ENCODE measurements around the gene SMAGP.
A peak's percentile ranks its signal among the peaks of the same experiment; 100 is the strongest.
"Not testable (repeated sequence)": the region's sequence is repeated elsewhere in the genome, so short reads cannot be mapped to it uniquely, and the experiment has no call there.

SMAGP gene

DNA sequence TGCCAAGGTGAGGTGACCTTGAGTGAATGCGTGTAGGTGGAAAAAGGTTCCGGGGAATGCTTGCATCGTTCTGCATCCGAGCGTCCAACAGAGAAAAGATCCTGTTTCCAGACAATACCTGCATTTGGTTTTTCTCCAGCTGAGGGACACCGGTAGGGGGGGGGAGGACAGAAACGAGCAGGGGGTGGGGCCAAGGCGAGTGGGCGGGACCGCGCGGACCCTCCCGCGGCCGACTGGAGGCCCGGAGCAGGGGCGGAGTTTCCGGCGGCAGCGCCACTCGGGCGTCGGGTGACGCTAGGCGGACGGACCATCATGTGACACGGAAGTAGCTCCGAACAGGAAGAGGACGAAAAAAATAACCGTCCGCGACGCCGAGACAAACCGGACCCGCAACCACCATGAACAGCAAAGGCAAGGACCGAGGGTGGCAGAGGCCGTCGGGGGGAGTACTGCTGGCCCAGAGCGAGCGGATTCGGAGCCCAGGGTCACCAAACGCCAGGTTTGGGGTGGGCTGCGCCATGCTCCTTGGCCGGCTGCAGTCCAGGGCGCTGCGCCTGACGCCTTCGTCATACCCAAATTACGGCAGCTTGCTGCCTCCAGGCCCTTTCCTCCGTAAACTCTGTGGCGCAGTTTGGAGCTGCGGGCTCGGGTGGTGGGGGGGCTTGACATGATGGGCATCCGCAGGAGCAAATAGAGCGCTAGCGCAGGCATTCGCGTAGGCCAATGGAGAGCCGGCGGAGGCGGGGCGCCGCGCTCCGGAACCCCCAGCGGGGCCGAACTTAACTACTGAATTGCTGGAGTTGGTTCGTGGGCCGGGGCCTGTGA is 31.5 kb downstream of the SMAGP start, which contains the start of gene DAZAP2:
DAZAP2 (plus strand) TSS at position 317 of the 825 bp plus-strand sequence; CDS start at position 399, 82 bp downstream.
- Histone ChIP-seq H3K36me3 (ENCODE audit: control insufficient read depth, insufficient read depth, low read length) (peaks cover 35% of the 10 kb centered on the region), H3K4me1 (ENCODE audit: control insufficient read depth, insufficient read depth, low read length) (peaks cover 4% of the 10 kb centered on the region), H3K27ac (ENCODE audit: low read depth, low read length) (peak within 1 kb of the TSS; percentile 100), H3K9ac (ENCODE audit: low read length) (peak within 1 kb of the TSS; percentile 100), H3K9me3 (ENCODE audit: control insufficient read depth, insufficient read depth, low read depth, low read length) (no peaks in the 10 kb centered on the region), H3K27me3 (ENCODE audit: control insufficient read depth, insufficient read depth, low read length) (no peaks in the 10 kb centered on the region), H3K4me3 (ENCODE audit: low read depth, low read length) (peak within 1 kb of the TSS; percentile 100)

DNA sequence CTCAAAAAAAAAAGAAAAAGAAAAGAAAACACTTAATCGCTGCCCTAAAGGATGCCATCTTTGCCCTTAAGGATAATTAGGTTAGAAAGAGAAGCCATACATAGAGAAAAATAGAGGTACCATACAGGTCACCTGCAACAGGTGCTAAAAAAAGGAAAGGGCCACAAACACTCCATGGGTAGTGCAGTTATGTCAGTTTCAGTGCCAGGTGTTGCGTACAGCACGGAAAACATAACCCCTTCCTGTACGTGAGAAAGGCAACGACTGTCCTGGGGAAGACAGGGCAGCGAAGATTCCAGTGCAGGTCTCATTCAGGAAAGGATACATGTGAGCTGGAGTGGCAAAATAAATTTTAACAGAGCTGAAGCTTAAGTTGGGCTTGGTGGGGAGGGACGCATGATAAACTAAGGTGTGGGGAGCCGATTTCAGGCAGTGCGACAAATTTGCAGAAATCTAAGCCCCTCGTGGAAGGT is 32.1 kb downstream of the SMAGP start:
- Histone ChIP-seq H3K36me3 (ENCODE audit: control insufficient read depth, insufficient read depth, low read length) (peaks cover 33% of the 10 kb centered on the region), H3K4me3 (ENCODE audit: low read depth, low read length) (peak overlapping the region; percentile 100), H3K9ac (ENCODE audit: low read length) (peak overlapping the region; percentile 83), H3K9me3 (ENCODE audit: control insufficient read depth, insufficient read depth, low read depth, low read length) (no peaks in the 10 kb centered on the region), H3K4me1 (ENCODE audit: control insufficient read depth, insufficient read depth, low read length) (peaks cover 4% of the 10 kb centered on the region), H3K27me3 (ENCODE audit: control insufficient read depth, insufficient read depth, low read length) (no peaks in the 10 kb centered on the region), H3K27ac (ENCODE audit: low read depth, low read length) (0 out of 2 replicates have a peak overlapping the region, but pooled peaks have one; percentile 35)

DNA sequence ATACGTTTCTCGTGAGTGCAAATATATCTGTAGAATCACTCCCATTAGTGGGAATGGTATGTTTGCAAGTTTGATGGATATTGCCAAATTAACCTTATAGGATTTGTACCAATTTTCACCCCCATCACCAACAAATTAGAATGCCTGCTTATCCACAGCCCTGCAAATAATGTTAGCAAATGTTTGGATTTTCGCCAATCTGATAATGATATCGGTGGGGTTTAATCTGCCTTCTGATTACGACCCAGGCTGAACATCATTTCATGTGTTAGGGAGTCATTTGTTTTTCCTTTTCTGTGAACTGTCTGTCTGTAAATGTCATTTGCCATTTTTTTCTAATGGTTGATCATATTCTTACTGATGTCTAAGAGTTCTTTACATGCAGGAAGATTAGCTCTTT is 35.7 kb downstream of the SMAGP start:
- no peak overlapping the region for H3K9ac ChIP-seq (ENCODE audit: low read length)
- no peak overlapping the region for H3K27ac ChIP-seq (ENCODE audit: low read depth, low read length)
- H3K4me3 ChIP-seq (ENCODE audit: low read depth, low read length) = no peak overlapping the region
- no peaks in the 10 kb centered on the region for H3K9me3 ChIP-seq (ENCODE audit: control insufficient read depth, insufficient read depth, low read depth, low read length)
- H3K4me1 ChIP-seq (ENCODE audit: control insufficient read depth, insufficient read depth, low read length) = peaks cover 4% of the 10 kb centered on the region
- H3K36me3 ChIP-seq (ENCODE audit: control insufficient read depth, insufficient read depth, low read length) = peaks cover 2% of the 10 kb centered on the region; the same call in 1 of the 2 replicates
- H3K27me3 ChIP-seq (ENCODE audit: control insufficient read depth, insufficient read depth, low read length) = no peaks in the 10 kb centered on the region

DNA sequence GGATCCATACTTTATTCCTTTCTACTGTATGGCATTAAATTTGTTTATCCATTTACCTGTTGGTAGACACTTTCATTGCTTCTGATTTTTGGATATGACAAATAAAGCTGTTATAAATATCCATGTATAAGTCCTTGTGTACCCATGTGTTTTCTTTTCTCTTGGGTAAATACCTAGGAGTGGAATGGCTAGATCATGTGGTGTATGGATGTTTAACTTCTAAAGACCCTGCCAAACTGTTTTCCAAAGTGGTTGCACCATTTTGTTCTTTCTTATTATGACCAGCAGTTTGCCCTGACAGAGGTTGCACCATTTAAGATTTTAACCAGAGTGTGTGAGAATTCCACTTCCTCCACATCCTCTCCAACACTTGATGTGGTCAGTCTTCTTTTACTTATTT is 37.6 kb downstream of the SMAGP start:
- Histone ChIP-seq H3K27ac (ENCODE audit: low read depth, low read length) (no peak overlapping the region), H3K4me1 (ENCODE audit: control insufficient read depth, insufficient read depth, low read length) (no peaks in the 10 kb centered on the region), H3K27me3 (ENCODE audit: control insufficient read depth, insufficient read depth, low read length) (no peaks in the 10 kb centered on the region), H3K9ac (ENCODE audit: low read length) (no peak overlapping the region), H3K9me3 (ENCODE audit: control insufficient read depth, insufficient read depth, low read depth, low read length) (no peaks in the 10 kb centered on the region), H3K4me3 (ENCODE audit: low read depth, low read length) (no peak overlapping the region), H3K36me3 (ENCODE audit: control insufficient read depth, insufficient read depth, low read length) (no peaks in the 10 kb centered on the region)

DNA sequence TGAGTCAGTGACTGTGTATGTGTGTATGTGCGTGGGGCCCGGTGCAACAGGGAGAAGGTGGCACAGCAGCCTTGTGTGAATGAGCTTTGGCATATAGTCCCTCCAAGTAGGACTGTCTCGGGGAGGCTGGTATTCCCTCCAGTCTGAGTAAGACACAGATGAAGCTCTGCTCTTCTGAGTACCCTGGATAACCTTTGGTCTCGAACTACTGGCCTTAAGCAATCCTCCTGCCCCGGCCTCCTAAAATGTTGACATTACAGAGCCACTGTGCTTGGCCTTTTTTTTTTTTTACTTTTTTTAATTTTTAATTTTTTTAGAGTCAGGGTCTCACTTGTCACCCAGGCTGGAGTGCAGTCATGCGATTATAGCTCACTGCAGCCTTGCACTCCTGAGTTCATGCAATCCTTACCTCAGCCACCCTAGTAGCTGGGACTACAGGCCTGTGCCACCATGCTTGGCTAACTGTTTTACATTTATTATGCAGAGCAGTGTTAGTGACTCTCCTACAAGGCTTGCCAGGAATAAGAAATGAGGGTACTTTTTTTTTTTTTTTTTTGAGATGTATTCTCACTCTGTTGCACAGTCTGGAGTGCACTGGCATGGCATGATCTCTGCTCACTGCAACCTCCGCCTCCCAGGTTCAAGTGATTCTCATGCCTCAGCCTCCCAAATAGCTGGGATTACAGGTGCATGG is 41.0 kb downstream of the SMAGP start:
- H3K9me3 ChIP-seq (ENCODE audit: control insufficient read depth, insufficient read depth, low read depth, low read length) = no peaks in the 10 kb centered on the region
- no peaks in the 10 kb centered on the region for H3K4me1 ChIP-seq (ENCODE audit: control insufficient read depth, insufficient read depth, low read length)
- no peak overlapping the region for H3K4me3 ChIP-seq (ENCODE audit: low read depth, low read length)
- H3K9ac ChIP-seq (ENCODE audit: low read length) = no peak overlapping the region
- no peaks in the 10 kb centered on the region; the same call in 1 of the 2 replicates for H3K36me3 ChIP-seq (ENCODE audit: control insufficient read depth, insufficient read depth, low read length)
- H3K27ac ChIP-seq (ENCODE audit: low read depth, low read length) = no peak overlapping the region
- no peaks in the 10 kb centered on the region for H3K27me3 ChIP-seq (ENCODE audit: control insufficient read depth, insufficient read depth, low read length)

DNA sequence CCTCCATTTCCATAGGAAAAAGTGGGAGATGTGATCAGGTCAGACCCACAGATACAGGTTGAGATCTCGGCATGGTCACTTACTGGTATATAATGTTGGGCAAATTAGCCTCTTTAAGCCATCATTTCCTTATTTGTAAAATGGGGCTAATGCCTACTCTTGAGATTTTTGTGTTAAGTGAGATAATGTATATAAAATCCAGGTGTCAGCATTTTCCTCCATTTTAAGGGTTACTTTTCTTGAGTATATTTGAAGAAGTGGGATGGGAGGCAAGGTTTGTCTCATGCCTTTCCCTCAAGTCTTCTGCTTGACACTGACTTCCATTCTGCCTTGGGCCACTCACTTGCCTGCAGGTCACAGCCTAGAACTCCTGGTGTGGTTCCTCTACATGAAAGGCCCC is 42.3 kb downstream of the SMAGP start:
- Histone ChIP-seq H3K4me3 (ENCODE audit: low read depth, low read length) (no peak overlapping the region), H3K4me1 (ENCODE audit: control insufficient read depth, insufficient read depth, low read length) (no peaks in the 10 kb centered on the region), H3K9ac (ENCODE audit: low read length) (no peak overlapping the region), H3K27ac (ENCODE audit: low read depth, low read length) (no peak overlapping the region), H3K27me3 (ENCODE audit: control insufficient read depth, insufficient read depth, low read length) (no peaks in the 10 kb centered on the region), H3K36me3 (ENCODE audit: control insufficient read depth, insufficient read depth, low read length) (no peaks in the 10 kb centered on the region; the same call in 1 of the 2 replicates), H3K9me3 (ENCODE audit: control insufficient read depth, insufficient read depth, low read depth, low read length) (no peaks in the 10 kb centered on the region)

DNA sequence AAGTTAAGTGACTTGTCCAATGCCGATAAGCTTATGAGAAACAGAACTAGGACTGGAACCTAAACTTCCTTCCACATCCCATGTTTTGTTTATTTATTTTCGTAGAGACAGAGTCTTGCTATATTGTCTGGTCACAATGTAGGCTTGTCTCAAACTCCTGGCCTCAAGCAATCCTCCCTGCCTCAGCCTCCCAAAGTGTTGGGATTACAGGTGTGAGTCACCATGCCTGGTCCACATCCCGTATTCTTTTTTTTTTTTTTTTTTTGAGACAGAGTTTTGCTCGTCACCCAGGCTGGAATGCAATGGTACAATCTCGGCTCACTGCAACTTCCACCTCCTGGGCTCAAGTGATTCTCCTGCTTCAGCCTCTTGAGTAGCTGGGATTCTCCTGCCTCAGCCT is 43.1 kb downstream of the SMAGP start:
- not testable (repeated sequence) for H3K4me3 ChIP-seq (ENCODE audit: low read depth, low read length); H3K9ac ChIP-seq (ENCODE audit: low read length); H3K27ac ChIP-seq (ENCODE audit: low read depth, low read length); H3K9me3 ChIP-seq (ENCODE audit: control insufficient read depth, insufficient read depth, low read depth, low read length); H3K36me3 ChIP-seq (ENCODE audit: control insufficient read depth, insufficient read depth, low read length); H3K4me1 ChIP-seq (ENCODE audit: control insufficient read depth, insufficient read depth, low read length); H3K27me3 ChIP-seq (ENCODE audit: control insufficient read depth, insufficient read depth, low read length)

DNA sequence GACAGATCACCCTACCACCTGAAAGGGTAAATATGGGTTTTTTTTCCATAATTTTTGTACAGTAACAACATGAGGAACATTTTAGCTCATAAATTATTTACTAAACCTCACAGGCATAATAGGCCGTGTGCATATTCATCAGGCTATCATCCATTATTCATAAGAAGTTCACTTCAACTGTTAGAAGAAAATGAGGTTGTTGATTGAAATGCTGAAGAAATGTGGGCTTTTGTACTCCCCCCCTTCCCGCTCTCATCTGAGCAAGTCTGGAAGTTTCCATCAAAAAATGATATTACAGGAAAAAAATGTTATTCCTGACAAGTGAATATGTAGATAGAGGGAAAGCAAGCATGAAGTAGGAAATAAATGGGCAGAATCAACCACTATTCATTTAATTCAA is 44.4 kb downstream of the SMAGP start:
- H3K4me3 ChIP-seq (ENCODE audit: low read depth, low read length) = no peak overlapping the region
- no peak overlapping the region for H3K9ac ChIP-seq (ENCODE audit: low read length)
- H3K27ac ChIP-seq (ENCODE audit: low read depth, low read length) = no peak overlapping the region
- no peaks in the 10 kb centered on the region for H3K9me3 ChIP-seq (ENCODE audit: control insufficient read depth, insufficient read depth, low read depth, low read length)
- H3K36me3 ChIP-seq (ENCODE audit: control insufficient read depth, insufficient read depth, low read length) = no peaks in the 10 kb centered on the region; the same call in 1 of the 2 replicates
- H3K4me1 ChIP-seq (ENCODE audit: control insufficient read depth, insufficient read depth, low read length) = no peaks in the 10 kb centered on the region
- H3K27me3 ChIP-seq (ENCODE audit: control insufficient read depth, insufficient read depth, low read length) = no peaks in the 10 kb centered on the region

DNA sequence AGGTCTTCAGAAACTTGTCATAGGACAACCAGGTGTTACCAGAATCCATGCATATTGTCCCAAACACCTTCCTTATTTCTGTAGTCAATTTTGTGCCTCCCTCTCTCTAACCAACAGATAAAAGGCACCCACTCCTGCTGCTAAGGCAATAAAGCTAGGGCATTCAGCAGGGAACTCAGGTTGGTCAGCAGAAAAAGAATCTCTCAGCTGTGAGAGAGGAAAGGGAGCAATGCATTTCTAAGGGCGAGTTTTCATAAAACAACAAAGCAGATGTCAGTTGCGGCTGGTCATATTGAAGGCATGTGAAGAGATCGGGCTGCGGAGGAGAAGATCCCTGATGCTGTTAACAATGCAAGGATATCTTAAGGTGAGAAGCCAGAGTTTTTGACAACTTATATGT is 45.0 kb downstream of the SMAGP start:
- H3K27ac ChIP-seq (ENCODE audit: low read depth, low read length) = no peak overlapping the region
- H3K36me3 ChIP-seq (ENCODE audit: control insufficient read depth, insufficient read depth, low read length) = no peaks in the 10 kb centered on the region; the same call in 1 of the 2 replicates
- H3K9ac ChIP-seq (ENCODE audit: low read length) = no peak overlapping the region
- H3K4me3 ChIP-seq (ENCODE audit: low read depth, low read length) = no peak overlapping the region
- H3K4me1 ChIP-seq (ENCODE audit: control insufficient read depth, insufficient read depth, low read length) = no peaks in the 10 kb centered on the region
- H3K27me3 ChIP-seq (ENCODE audit: control insufficient read depth, insufficient read depth, low read length) = no peaks in the 10 kb centered on the region
- no peaks in the 10 kb centered on the region for H3K9me3 ChIP-seq (ENCODE audit: control insufficient read depth, insufficient read depth, low read depth, low read length)

DNA sequence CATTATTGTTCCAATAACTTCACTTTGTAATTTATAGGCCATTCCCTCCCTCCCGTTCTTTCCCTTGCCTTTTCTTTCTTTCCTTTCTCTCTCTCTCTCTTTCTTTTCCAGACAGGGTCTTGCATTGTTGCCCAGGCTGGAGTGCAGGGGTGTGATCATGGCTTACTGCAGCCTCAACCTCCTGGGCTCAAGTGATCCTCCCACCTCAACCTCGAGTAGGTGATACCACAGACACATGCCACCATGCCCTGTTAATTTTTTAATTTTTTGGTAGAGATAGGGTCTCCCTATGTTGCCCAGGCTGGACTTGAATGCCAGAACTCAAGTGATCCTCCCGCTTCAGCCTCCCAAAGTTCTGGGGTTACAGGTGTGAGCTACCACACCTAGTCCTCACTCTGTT is 45.6 kb downstream of the SMAGP start:
- Histone ChIP-seq H3K36me3 (ENCODE audit: control insufficient read depth, insufficient read depth, low read length) (no peaks in the 10 kb centered on the region; the same call in 1 of the 2 replicates), H3K4me1 (ENCODE audit: control insufficient read depth, insufficient read depth, low read length) (peaks cover 4% of the 10 kb centered on the region; the same call in 1 of the 2 replicates), H3K9ac (ENCODE audit: low read length) (no peak overlapping the region), H3K27me3 (ENCODE audit: control insufficient read depth, insufficient read depth, low read length) (no peaks in the 10 kb centered on the region), H3K4me3 (ENCODE audit: low read depth, low read length) (no peak overlapping the region), H3K9me3 (ENCODE audit: control insufficient read depth, insufficient read depth, low read depth, low read length) (no peaks in the 10 kb centered on the region), H3K27ac (ENCODE audit: low read depth, low read length) (no peak overlapping the region)

DNA sequence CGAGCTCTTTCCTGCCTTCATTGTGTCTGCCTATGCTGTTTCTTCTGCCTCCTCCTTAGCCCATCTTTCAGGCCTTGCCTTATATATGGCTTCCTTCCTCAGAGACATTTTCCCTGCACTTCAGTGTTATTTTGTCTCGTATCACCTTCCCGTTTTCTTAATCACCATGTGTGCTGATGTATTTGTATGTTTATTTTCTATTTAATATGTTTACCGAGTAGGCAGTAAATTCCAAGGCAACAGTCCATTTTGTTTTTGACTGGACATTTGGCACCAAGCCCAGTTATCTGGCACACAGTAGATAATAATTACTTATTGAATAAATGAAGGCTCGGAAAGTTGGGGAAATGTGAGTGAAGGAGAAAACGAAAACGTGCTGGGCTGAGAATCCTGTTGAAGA is 47.8 kb downstream of the SMAGP start:
- no peak overlapping the region for H3K27ac ChIP-seq (ENCODE audit: low read depth, low read length)

More for the DNA sequence above, 47.8 kb downstream of the SMAGP start:
- no peaks in the 10 kb centered on the region; the same call in 1 of the 2 replicates for H3K36me3 ChIP-seq (ENCODE audit: control insufficient read depth, insufficient read depth, low read length)
- no peak overlapping the region for H3K9ac ChIP-seq (ENCODE audit: low read length)
- no peaks in the 10 kb centered on the region for H3K9me3 ChIP-seq (ENCODE audit: control insufficient read depth, insufficient read depth, low read depth, low read length)
- peaks cover 20% of the 10 kb centered on the region for H3K4me1 ChIP-seq (ENCODE audit: control insufficient read depth, insufficient read depth, low read length)
- H3K27me3 ChIP-seq (ENCODE audit: control insufficient read depth, insufficient read depth, low read length) = no peaks in the 10 kb centered on the region
- no peak overlapping the region for H3K4me3 ChIP-seq (ENCODE audit: low read depth, low read length)

Measured in HUES6 (cell line).